Glomerular visceral epithelial cell (primary cell): ENCODE results near the gene SUPT7L.
A peak's percentile ranks its signal among the peaks of the same experiment; 100 is the strongest.
"Not testable (repeated sequence)": the region's sequence is repeated elsewhere in the genome, so short reads cannot be mapped to it uniquely, and the experiment has no call there.

Experiments used
- DNase-seq: peaks from one replicate; pipeline ENCODE4 v3.0.0-alpha.2; 2016; ENCODE audit errors: extremely low spot score

The SUPT7L gene

GRCh38 chr2:27685006-27685405 is 21.6 kb upstream of the SUPT7L start:
- DNase-seq, result not testable (repeated sequence)

- DNase-seq, result peak; percentile 87
Observed at GRCh38 chr2:27683390-27684071, 20.1 kb upstream of the SUPT7L start.

- peak; percentile 83 for DNase-seq
Observed at GRCh38 chr2:27682334-27682771, 18.9 kb upstream of the SUPT7L start.

GRCh38 chr2:27681841-27682240 is 18.4 kb upstream of the SUPT7L start:
- DNase-seq, result peak; percentile 43

GRCh38 chr2:27680571-27680970 is 17.2 kb upstream of the SUPT7L start:
- DNase-seq, result no peak

- no peak for DNase-seq
Observed at GRCh38 chr2:27672723-27673486, 9.5 kb upstream of the SUPT7L start.

GRCh38 chr2:27671235-27671634 is 7.8 kb upstream of the SUPT7L start:
- no peak for DNase-seq

- no peak for DNase-seq
Observed at GRCh38 chr2:27667446-27667845, 4.0 kb upstream of the SUPT7L start.

- DNase-seq, result no peak
Observed at GRCh38 chr2:27664622-27665363, 1.4 kb upstream of the SUPT7L start.

GRCh38 chr2:27664154-27664574 is 750 bp upstream of the SUPT7L start:
- DNase-seq, result no peak

GRCh38 chr2:27661371-27661770 is 2.0 kb downstream of the SUPT7L start:
- DNase-seq, result no peak

GRCh38 chr2:27655155-27655951 is 8.1 kb downstream of the SUPT7L start:
- DNase-seq, result peak; percentile 54

- DNase-seq, result peak; percentile 75
Observed at GRCh38 chr2:27653397-27653796, 10.0 kb downstream of the SUPT7L start.

GRCh38 chr2:27652790-27653189 is 10.6 kb downstream of the SUPT7L start:
- no peak for DNase-seq

GRCh38 chr2:27652341-27652740 is 11.1 kb downstream of the SUPT7L start:
- DNase-seq, result no peak

GRCh38 chr2:27651056-27651455 is 12.4 kb downstream of the SUPT7L start:
- no peak for DNase-seq

GRCh38 chr2:27647737-27648136 is 15.7 kb downstream of the SUPT7L start:
- DNase-seq, result no peak

GRCh38 chr2:27647289-27647688 is 16.1 kb downstream of the SUPT7L start:
- DNase-seq, result no peak

GRCh38 chr2:27645197-27645596 is 18.2 kb downstream of the SUPT7L start:
- no peak for DNase-seq

- no peak for DNase-seq
Observed at GRCh38 chr2:27640722-27641245, 22.6 kb downstream of the SUPT7L start.

GRCh38 chr2:27638709-27639108 is 24.7 kb downstream of the SUPT7L start:
- DNase-seq, result peak; percentile 62
